Measurements from ENCODE around the gene SGPP1.
"Not testable (repeated sequence)": the region's sequence is repeated elsewhere in the genome, so short reads cannot be mapped to it uniquely, and the experiment has no call there.

SGPP1 gene

DNA sequence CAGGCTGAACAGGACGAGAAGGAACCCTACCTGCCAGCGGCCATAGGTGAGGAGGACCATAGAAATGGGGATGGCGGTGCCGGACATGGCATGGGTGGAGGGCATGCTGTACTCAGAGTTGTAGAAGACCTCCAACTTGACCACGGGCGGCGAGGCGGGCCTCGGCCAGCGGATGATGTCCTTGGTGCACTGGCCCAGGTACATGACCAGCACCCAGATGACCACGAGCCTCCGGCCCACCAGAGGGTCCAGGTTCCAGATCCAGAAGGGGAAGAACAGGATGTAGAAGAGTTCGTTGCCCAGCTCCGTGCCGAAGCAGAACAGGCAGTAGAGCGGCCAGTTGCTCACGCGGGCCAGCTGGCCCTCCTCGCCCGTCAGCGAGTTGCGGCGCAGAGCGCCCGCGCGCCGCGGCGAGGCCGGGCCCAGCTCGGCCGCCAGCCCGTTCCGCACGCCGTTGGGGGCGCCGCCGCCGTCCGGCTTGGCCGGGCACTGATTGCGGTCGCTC is 582 bp downstream of the SGPP1 start:
- FAIRE-seq: peak; percentile 21
- no peak for DNase-seq (ENCODE audit: insufficient read length, low spot score)

DNA sequence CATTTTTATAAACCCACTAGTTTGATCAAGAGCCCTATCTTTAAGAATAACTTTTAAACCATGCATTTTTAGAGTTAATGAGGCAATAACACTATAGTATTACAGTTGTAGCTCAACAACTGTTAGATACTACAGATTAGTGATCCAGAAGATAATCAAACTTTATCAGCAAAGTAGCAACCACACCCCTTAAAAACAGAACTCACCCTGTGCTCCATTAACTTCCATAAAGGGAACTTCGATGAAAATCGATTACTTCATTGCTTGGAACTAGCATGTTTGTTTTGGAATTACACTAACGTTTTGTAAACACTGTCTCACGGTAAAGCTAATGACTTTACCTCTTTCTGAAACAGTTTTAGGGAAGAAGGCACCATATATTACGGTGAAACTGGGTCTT is 1.4 kb downstream of the SGPP1 start:
- DNase-seq (ENCODE audit: insufficient read length, low spot score) (no peak), FAIRE-seq (no peak)

DNA sequence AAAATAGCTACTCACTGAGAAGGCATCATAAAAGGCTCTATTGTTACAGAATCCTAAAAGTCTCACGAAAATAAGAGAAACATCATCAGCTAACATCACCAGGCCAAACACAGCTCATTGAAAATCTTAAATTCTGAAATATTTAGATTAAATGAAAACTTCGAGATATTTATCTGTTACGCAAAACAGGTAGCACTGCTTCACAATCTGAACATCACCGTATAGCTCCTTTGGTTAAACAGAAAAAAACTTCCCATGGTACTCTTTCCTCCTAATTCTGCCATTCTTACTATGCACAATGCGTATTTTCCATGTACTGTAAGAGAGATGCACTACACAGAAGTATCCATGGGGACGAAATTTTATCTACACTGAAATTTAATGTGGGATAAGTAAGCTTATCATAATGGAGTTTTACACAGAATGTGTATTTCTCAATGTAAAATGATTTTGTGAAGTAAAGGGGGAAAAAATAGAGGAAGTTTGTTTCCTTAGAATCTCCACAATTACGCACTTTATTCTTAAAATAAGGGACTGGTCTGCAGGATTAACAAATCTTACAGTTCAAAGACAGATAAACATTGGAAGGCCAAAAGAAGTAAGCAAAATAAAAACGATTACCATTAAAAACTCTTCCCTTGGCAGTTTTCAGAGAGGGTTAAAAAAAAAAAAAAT is 1.9 kb downstream of the SGPP1 start:
- DNase-seq (ENCODE audit: insufficient read length, low spot score): no peak
- FAIRE-seq: peak; percentile 31

DNA sequence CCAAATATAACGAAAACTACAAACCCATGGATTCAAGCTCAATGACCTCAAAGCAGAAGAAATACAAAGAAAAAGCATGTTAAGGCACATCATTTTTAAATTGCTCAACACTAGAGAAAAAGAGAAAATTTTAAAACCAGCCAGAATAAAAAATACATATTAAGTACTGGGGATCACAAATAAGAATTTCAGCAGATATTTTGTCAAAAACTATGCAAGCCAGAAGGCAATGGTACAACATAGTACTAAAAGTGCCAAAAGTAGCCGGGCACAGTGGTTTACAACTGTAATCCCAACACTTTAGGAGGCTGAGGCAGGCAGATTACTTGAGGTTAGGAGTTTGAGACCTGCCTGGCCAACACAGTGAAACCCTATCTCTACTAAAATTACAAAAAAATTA is 10.2 kb downstream of the SGPP1 start:
- FAIRE-seq (no peak), DNase-seq (ENCODE audit: insufficient read length, low spot score) (no peak)

GRCh38 chr14:63715360-63715759 is 12.5 kb downstream of the SGPP1 start:
- DNase-seq (ENCODE audit: insufficient read length, low spot score) (no peak), FAIRE-seq (no peak)

DNA sequence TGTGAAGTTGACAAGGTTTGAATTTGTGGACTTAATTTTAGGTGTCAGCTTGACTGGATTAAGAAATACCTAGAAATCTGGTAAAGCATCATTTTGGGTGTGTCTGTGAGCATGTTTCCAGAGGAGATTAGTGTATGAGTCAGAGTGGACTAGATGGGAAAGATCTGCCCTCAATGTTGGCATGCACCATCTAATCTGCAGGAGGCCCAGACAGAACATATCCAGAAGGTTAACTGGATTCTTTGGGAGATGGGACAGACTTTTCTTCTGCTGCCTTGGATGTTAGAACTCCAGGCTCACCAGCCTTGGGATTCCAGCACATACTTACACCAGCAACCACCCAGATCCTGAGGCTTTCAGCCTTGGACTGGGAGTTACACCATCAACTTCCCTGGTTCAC is 14.1 kb downstream of the SGPP1 start:
- DNase-seq (ENCODE audit: insufficient read length, low spot score) (no peak), FAIRE-seq (no peak)

DNA sequence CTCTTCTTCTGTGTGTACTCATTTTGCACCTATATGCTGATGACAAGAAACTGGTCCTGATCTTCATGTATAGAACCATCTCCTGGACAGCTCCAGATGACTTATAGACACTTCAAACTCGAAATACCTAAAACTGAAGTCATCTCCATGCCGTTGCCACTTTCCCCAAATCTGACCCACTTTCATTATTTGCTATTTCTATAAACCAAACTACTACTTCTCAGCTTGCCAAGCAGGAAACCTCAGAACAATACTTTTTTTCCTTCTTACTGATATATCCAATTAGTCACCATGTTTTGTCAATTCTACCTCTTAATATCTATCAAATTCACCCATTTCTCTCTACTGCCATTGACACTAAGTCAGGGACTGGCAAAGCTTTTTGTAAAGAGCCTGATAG is 14.8 kb downstream of the SGPP1 start:
- FAIRE-seq (peak; percentile 78), DNase-seq (ENCODE audit: insufficient read length, low spot score) (no peak)

DNA sequence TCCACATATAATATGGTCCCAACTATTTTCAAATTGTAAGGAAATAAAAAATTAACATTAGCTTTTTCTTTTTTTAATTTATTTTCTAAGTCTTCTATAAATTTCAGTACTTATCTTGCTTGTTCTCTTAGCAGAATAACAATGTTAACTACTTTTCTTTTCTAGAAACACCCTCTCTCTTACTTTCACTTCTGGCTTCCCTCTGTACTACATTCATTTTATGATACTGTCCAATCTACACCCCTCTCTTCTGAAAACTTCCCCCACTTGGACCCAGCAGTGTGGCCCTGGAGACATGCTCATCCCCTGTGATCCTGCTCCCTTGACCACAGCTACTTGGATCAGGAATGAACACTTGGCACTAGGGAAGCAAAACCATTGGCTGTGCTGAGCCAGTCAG is 15.7 kb downstream of the SGPP1 start:
- no peak for DNase-seq (ENCODE audit: insufficient read length, low spot score)
- FAIRE-seq: peak; percentile 52

DNA sequence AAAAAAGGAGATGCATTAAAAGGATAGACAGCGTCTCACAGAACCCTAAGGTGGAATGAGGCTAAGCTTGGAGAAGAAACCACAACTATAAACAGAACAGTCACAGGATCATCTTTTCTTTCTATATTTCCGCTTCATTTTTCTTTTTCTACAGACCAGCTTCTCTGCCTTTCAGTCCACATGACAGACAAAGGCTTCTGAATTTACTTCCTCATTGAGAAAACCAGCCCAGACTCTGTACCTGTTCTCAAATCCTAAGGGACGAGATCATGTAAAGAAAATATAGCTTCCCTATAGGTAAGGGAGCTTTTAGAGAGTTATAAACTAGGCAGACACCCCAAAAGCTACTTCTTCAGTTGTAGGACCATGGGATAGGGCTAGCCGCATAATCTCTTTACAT is 17.4 kb downstream of the SGPP1 start:
- DNase-seq (ENCODE audit: insufficient read length, low spot score): no peak

DNA sequence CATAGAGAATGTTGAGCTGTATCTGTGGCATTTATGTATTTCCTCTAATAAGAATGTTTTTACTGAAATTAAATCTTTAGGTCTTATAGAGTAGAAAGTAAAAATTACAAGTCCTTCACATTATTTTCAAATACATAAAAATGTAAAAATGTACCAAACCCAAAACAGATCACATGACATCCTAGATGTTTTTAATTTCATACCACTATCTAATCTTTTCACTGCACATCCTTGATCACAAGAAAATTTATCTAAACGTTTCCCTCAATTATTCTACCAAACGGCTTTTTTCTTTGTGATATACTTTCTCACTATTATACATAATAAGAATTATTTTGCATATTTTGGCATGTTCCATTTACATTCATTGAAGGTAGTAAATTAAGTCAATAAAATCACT is 18.3 kb downstream of the SGPP1 start:
- no peak for DNase-seq (ENCODE audit: insufficient read length, low spot score)
- no peak for FAIRE-seq

More for the DNA sequence above, 17.4 kb downstream of the SGPP1 start:
- no peak for FAIRE-seq

DNA sequence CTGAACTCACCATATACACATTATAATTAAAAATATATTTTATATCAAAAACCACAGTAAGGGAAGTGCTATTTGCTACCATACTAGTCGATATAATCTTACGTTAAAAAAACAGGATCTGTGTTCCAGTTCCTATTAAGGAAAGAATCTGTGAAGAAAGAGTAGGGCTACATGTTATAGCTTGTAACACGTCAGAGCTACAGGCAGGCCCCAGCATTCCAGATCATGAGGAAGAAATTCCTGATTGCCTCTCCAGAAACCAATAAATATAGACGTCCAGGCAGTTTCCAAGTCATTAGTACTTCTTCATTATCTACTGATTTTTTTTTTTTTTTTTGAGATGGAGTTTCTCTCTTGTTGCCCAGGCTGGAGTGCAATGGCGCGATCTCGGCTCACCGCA is 20.6 kb downstream of the SGPP1 start:
- DNase-seq (ENCODE audit: insufficient read length, low spot score) (no peak), FAIRE-seq (no peak)

GRCh38 chr14:63705561-63706070 is 22.2 kb downstream of the SGPP1 start:
- FAIRE-seq: peak; percentile 86
- DNase-seq (ENCODE audit: insufficient read length, low spot score): no peak

- not testable (repeated sequence) for DNase-seq (ENCODE audit: insufficient read length, low spot score); FAIRE-seq
These were observed 25.3 kb downstream of the SGPP1 start for GRCh38 chr14:63702530-63702929.

- DNase-seq (ENCODE audit: insufficient read length, low spot score): no peak
- FAIRE-seq: no peak
These were observed 26.1 kb downstream of the SGPP1 start for GRCh38 chr14:63701606-63702299.

DNA sequence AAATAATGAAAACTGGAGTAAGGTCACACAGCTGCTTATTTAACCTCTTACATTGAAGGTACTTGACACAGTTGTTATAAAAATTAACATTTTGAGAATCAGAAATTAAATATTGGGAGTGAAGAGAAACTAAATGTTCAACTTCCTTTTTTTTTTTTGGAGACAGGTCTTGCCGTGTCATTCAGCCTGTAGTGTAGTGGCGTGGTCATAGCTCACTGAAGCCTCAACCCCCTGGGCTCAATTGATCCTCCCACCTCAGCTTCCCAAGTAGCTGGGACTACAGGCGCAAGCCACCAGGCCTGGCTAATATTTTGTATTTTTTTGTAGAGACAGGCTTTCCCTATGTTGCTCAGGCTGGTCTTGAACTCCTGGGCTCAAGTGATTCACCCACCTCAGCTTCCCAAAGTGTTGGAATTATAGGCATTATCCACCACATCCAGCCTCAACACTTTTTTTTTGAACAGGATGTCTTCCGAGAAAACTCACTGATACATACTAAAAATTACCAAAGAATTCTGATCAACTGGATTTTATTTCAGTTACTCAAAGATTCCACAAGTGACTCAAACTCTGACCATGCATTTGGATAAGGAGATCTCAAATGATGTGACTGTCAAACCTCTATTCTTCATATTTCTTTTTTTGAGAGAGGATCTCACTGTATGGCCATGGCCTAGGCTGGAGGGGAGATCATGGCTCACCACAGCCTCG is 35.4 kb downstream of the SGPP1 start:
- peak; percentile 47 for FAIRE-seq

GRCh38 chr14:63689132-63689531 is 38.7 kb downstream of the SGPP1 start:
- no peak for DNase-seq (ENCODE audit: insufficient read length, low spot score)
- FAIRE-seq: no peak

More for the DNA sequence above, 35.4 kb downstream of the SGPP1 start:
- DNase-seq (ENCODE audit: insufficient read length, low spot score): no peak

DNA sequence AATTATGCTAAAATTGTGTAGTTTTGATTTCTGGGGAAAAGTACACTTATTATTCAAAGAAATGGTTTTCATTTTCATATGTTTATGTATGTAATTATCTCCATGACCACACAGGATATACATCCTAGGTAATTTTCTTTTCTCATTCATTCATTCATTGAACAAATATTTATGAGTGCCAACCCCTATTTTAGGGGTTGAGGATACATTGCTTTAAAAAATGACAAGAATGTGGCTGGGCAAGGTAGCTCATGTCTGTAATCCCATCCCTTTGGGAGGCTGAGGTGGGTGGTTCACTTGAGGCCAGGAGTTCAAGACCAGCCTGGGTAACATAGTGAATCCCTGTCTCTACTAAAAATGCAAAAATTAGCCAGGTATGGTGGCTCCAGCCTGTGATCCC is 40.9 kb downstream of the SGPP1 start:
- FAIRE-seq (no peak), DNase-seq (ENCODE audit: insufficient read length, low spot score) (no peak)

GRCh38 chr14:63685401-63685800 is 42.5 kb downstream of the SGPP1 start:
- DNase-seq (ENCODE audit: insufficient read length, low spot score) (no peak), FAIRE-seq (no peak)

DNA sequence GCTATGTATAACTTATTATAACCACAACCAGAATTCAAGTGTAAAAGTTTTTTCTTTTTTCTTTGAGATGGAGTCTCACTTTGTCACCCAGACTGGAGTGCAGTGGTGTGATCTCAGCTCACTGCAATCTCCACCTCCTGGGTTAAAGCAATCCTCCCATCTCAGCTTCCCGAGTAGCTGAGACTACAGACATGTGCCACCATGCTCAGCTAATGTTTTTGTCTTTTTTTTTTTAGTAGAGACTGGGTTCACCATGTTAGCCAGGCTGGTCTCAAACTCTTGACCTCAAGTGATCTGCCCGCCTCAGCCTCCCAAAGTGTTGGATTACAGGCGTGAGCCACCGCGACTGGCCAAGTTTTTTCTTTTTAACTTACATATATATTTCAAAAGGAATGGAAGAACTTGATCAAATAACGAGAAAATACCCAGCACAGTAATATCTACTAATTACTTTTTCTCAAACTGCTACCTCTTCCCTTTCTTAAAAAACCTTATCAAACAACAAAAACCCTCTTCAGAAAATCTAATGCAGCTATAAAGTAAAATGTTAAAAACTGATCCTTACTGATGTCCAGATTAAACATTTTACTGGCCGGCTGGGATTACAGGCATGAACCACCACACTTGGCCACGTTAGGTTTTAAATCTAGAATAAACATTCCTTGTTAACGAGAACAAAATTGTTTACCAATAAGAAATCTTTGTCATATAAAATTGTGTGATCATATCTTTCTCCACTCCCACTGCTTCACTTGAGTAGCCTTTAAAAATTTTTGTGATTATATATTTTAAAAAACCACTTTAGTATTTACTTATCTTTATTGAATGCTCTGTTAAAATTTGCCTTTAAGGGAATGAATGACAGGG is 44.9 kb downstream of the SGPP1 start:
- DNase-seq (ENCODE audit: insufficient read length, low spot score) (no peak), FAIRE-seq (no peak)

DNA sequence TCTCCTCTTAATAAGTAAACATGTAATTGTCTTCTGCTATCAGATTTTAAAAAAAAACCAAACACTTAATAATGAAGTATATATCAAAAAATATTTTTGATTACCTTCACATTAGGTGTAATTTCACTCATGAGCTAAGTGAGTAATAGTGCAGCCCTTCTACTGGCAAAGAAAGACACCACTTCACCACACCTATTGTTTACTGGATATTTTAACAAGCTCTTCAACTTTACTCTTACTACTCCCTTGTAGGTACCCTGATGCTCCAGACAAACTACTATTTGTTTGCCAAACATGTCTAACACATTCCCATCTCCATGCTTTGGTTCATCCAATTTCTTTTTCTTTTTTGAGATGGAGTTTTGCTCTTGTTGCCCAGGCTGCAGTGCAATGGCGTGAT is 49.3 kb downstream of the SGPP1 start:
- no peak for FAIRE-seq
- no peak for DNase-seq (ENCODE audit: insufficient read length, low spot score)

Data from GM19239 (cell line).